CD14-positive monocyte (primary cell): Measurements from ENCODE around the gene TNXB. TPM values are rescaled to one million over a fixed set of nuclear protein-coding genes. Genes with fewer than 3 reads are reported as not detected.

Experiments
- DNase-seq, 3 donors: peaks; one replicate each; pipeline ENCODE4 v3.0.0-alpha.2; 2011 to 2022
- H2AFZ ChIP-seq: 2 replicates; pipeline ENCODE4 v1.6.0; 2012; ENCODE audit warnings: mild to moderate bottlenecking, low read depth, low read length, inconsistent platforms; ENCODE audit not compliant: insufficient read depth, poor library complexity, severe bottlenecking
- H3K27ac ChIP-seq, 2 donors: 1 replicate in 1 of 2; 2 replicates in 1 of 2; pipeline ENCODE4 v1.5.1; 2012 to 2013; ENCODE audit warnings: low read length in 2 of 2, control low read depth in 1 of 2, inconsistent platforms in 1 of 2, low read depth in 1 of 2, mild to moderate bottlenecking in 1 of 2
- H3K27me3 ChIP-seq, 2 donors: one replicate each; pipeline versions ENCODE4 v1.6.0 to v1.6.1; 2011 to 2013; ENCODE audit warnings: low read length in 2 of 2; ENCODE audit not compliant: control insufficient read depth in 2 of 2, insufficient read depth in 2 of 2
- H3K36me3 ChIP-seq, 2 donors: replicated peaks in 1 of 2; 1 replicate in 1 of 2; 2 replicates in 1 of 2; pipeline versions ENCODE4 v1.5.1 to v1.6.1; 2012 to 2013; ENCODE audit warnings: low read length in 2 of 2, control low read depth in 1 of 2, inconsistent platforms in 1 of 2, mild to moderate bottlenecking in 1 of 2; ENCODE audit not compliant: insufficient read depth in 2 of 2, control insufficient read depth in 1 of 2
- H3K4me1 ChIP-seq, 2 donors: 1 replicate in 1 of 2; 2 replicates in 1 of 2; pipeline versions ENCODE4 v1.5.1 to v1.6.1; 2012 to 2013; ENCODE audit warnings: low read length in 2 of 2, control low read depth in 1 of 2, inconsistent platforms in 1 of 2, mild to moderate bottlenecking in 1 of 2, moderate library complexity in 1 of 2; ENCODE audit not compliant: insufficient read depth in 2 of 2, control insufficient read depth in 1 of 2
- H3K4me2 ChIP-seq: replicated peaks from 2 replicates; pipeline ENCODE3; 2012; ENCODE audit warnings: low read length, moderate library complexity, mild to moderate bottlenecking; ENCODE audit not compliant: poor library complexity, severe bottlenecking; ENCODE audit errors: extremely low read depth
- H3K4me3 ChIP-seq, 3 experiments: fragments of 200-600 bp in 1 of 3; sonication (generic) in 1 of 3; replicated peaks in 1 of 3; 1 replicate in 2 of 3; 2 replicates in 1 of 3; pipeline ENCODE4 v1.5.1; 2011 to 2013; ENCODE audit warnings: low read length in 3 of 3, mild to moderate bottlenecking in 3 of 3, control low read depth in 2 of 3, low read depth in 2 of 3, inconsistent platforms in 1 of 3, moderate library complexity in 1 of 3
- H3K79me2 ChIP-seq: 2 replicates; pipeline ENCODE4 v1.6.0; 2012; ENCODE audit warnings: mild to moderate bottlenecking, control low read depth, inconsistent platforms, low read length, moderate library complexity; ENCODE audit not compliant: insufficient read depth
- H3K9ac ChIP-seq: 2 replicates; pipeline ENCODE4 v1.6.0; 2017; ENCODE audit warnings: low read length, mild to moderate bottlenecking; ENCODE audit not compliant: insufficient read depth, poor library complexity, severe bottlenecking
- H3K9me3 ChIP-seq, 2 donors: replicated peaks in 1 of 2; 1 replicate in 1 of 2; 2 replicates in 1 of 2; pipeline versions ENCODE4 v1.5.1 to v1.6.1; 2012 to 2013; ENCODE audit warnings: low read length in 2 of 2, control low read depth in 1 of 2; ENCODE audit not compliant: control insufficient read depth in 1 of 2, insufficient read depth in 1 of 2
- H4K20me1 ChIP-seq: 2 replicates; pipeline ENCODE4 v1.6.0; 2012; ENCODE audit warnings: mild to moderate bottlenecking, low read length, control low read depth, moderate library complexity; ENCODE audit not compliant: insufficient read depth
- H3K27ac Mint-ChIP-seq, 7 donors: one replicate each; pipeline ENCODE4 v1.8.0; 2020; ENCODE audit warnings: mild to moderate bottlenecking in 7 of 7, mixed read lengths in 7 of 7, moderate library complexity in 6 of 7, inconsistent platforms in 2 of 7
- H3K27me3 Mint-ChIP-seq, 3 donors: one replicate each; pipeline ENCODE4 v1.8.0; 2021 to 2022; ENCODE audit warnings: low read depth in 3 of 3, mild to moderate bottlenecking in 3 of 3, mixed read lengths in 3 of 3, moderate library complexity in 3 of 3, inconsistent platforms in 1 of 3
- H3K36me3 Mint-ChIP-seq, 2 donors: one replicate each; pipeline ENCODE4 v1.8.0; 2020; ENCODE audit warnings: mixed read lengths in 2 of 2, inconsistent platforms in 1 of 2, mild to moderate bottlenecking in 1 of 2
- H3K4me1 Mint-ChIP-seq: one replicate; pipeline ENCODE4 v1.8.0; 2020; ENCODE audit warnings: mild to moderate bottlenecking, mixed read lengths
- H3K4me3 Mint-ChIP-seq, 2 donors: one replicate each; pipeline ENCODE4 v1.8.0; 2020; ENCODE audit warnings: mild to moderate bottlenecking in 2 of 2, mixed read lengths in 2 of 2, moderate library complexity in 1 of 2
- H3K9me3 Mint-ChIP-seq, 7 donors: one replicate each; pipeline ENCODE4 v1.8.0; 2020 to 2022; ENCODE audit warnings: mixed read lengths in 7 of 7, mild to moderate bottlenecking in 6 of 7, moderate library complexity in 6 of 7, inconsistent platforms in 2 of 7
- CTCF ChIP-seq: fragments of 200-600 bp; IDR thresholded peaks from one replicate; pipeline ENCODE4 v1.8.0; 2022; ENCODE audit warnings: antibody characterized with exemption, mild to moderate bottlenecking
- WGBS: methylation state at CpG from one replicate; pipeline ENCODE4 v1.1.5; 2013; ENCODE audit warnings: missing lambda C conversion rate; ENCODE audit not compliant: insufficient coverage; 5-methylcytosine and 5-hydroxymethylcytosine counted together
- intact Hi-C, 2 donors: fragments of 100-400 bp; cut with micrococcal nuclease; formaldehyde crosslinking; loops; one replicate each; pipeline versions ENCODE4 v1.15.0 to v1.15.1; 2023
- polyA plus RNA-seq, 3 donors: library from polyadenylated mRNA; depleted of rRNA in 1 of 3; unstranded in 2 of 3; stranded (reverse) in 1 of 3; fragments of 300-500 nt in 2 of 3; fragments of >200 nt in 1 of 3; fragmentation: Illumina TruSeq in 2 of 3; gene quantifications; 1 replicate in 2 of 3; 2 replicates in 1 of 3; pipeline ENCODE4 v1.2.3, GENCODE V29; 2012 to 2021

Gene TNXB
- polyA plus RNA-seq, 3 donors: 1.2 TPM; not detected in 2

GRCh38 chr6:32076321-32076809, 32.8 kb downstream of the TNXB start:
- no peaks in the 10 kb centered on the region for H3K4me1 ChIP-seq
- no peak overlapping the region for H3K9ac ChIP-seq
- no peak overlapping the region for H3K4me3 ChIP-seq
- H3K27ac ChIP-seq: no peak overlapping the region
- no peaks in the 10 kb centered on the region for H3K79me2 ChIP-seq
- Mint-ChIP-seq H3K27me3 (peaks cover 6 to 16% (median 14%) of the 10 kb centered on the region in 3 donors), H3K36me3 (no peaks in the 10 kb centered on the region), H3K4me1 (no peaks in the 10 kb centered on the region), H3K9me3 (peaks cover 0 to 2% (median 0%) of the 10 kb centered on the region in 7 donors), H3K27ac (no peak overlapping the region), H3K4me3 (no peak overlapping the region)
- H3K9me3 ChIP-seq: no peaks in the 10 kb centered on the region
- intact Hi-C loops: no loop called here
- H4K20me1 ChIP-seq: no peaks in the 10 kb centered on the region
- H2AFZ ChIP-seq: no peak overlapping the region
- H3K27me3 ChIP-seq: no peaks in the 10 kb centered on the region
- DNase-seq: no peak
- WGBS: 100% methylated on average over 4 of the region's 12 CpGs
- H3K4me2 ChIP-seq: no peak overlapping the region
- TF ChIP-seq CTCF: no peak
- H3K36me3 ChIP-seq: no peaks in the 10 kb centered on the region

- Mint-ChIP-seq H3K9me3 (peaks cover 0 to 2% (median 0%) of the 10 kb centered on the region in 7 donors), H3K27ac (peak overlapping the region in 1 of 7 donors; percentile 19), H3K4me3 (no peak overlapping the region), H3K4me1 (no peaks in the 10 kb centered on the region), H3K36me3 (no peaks in the 10 kb centered on the region), H3K27me3 (peaks cover 6 to 14% (median 8%) of the 10 kb centered on the region in 3 donors)
- no peaks in the 10 kb centered on the region for H4K20me1 ChIP-seq
- TF ChIP-seq CTCF: no peak
- intact Hi-C loops: no loop called here
- WGBS: 75% methylated on average over 2 of the region's 3 CpGs
- no peaks in the 10 kb centered on the region for H3K36me3 ChIP-seq
- H3K4me3 ChIP-seq: no peak overlapping the region
- no peaks in the 10 kb centered on the region for H3K79me2 ChIP-seq
- H3K27ac ChIP-seq: no peak overlapping the region
- no peak overlapping the region for H2AFZ ChIP-seq
- no peak for DNase-seq
- no peaks in the 10 kb centered on the region for H3K9me3 ChIP-seq
- no peaks in the 10 kb centered on the region for H3K4me1 ChIP-seq
- no peak overlapping the region for H3K4me2 ChIP-seq
- no peaks in the 10 kb centered on the region for H3K27me3 ChIP-seq
- no peak overlapping the region for H3K9ac ChIP-seq
Measured at GRCh38 chr6:32075781-32076180, 33.4 kb downstream of the TNXB start.
